GM10266 (cell line): Measurements from ENCODE around the gene ZNF79.

Experiments used
- DNase-seq: peaks from one replicate; pipeline ENCODE4 v3.0.0; 2012; ENCODE audit errors: extremely low spot score
- TF ChIP-seq, protein P1 (sequence below): IDR thresholded peaks from 2 replicates; pipeline ENCODE4 v1.5.1; 2012; ENCODE audit warnings: mild to moderate bottlenecking, low read depth; ENCODE audit not compliant: control insufficient read depth, insufficient read depth; ENCODE audit errors: missing control alignments

ZNF79 gene

GRCh38 chr9:127445851-127446712 is 21.9 kb downstream of the ZNF79 start:
- TF ChIP-seq, protein P1, sequence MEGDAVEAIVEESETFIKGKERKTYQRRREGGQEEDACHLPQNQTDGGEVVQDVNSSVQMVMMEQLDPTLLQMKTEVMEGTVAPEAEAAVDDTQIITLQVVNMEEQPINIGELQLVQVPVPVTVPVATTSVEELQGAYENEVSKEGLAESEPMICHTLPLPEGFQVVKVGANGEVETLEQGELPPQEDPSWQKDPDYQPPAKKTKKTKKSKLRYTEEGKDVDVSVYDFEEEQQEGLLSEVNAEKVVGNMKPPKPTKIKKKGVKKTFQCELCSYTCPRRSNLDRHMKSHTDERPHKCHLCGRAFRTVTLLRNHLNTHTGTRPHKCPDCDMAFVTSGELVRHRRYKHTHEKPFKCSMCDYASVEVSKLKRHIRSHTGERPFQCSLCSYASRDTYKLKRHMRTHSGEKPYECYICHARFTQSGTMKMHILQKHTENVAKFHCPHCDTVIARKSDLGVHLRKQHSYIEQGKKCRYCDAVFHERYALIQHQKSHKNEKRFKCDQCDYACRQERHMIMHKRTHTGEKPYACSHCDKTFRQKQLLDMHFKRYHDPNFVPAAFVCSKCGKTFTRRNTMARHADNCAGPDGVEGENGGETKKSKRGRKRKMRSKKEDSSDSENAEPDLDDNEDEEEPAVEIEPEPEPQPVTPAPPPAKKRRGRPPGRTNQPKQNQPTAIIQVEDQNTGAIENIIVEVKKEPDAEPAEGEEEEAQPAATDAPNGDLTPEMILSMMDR, result no peak
- DNase-seq, result no peak

GRCh38 chr9:127446713-127447415 is 22.7 kb downstream of the ZNF79 start:
- no peak for DNase-seq
- TF ChIP-seq, protein P1, result no peak

DNA sequence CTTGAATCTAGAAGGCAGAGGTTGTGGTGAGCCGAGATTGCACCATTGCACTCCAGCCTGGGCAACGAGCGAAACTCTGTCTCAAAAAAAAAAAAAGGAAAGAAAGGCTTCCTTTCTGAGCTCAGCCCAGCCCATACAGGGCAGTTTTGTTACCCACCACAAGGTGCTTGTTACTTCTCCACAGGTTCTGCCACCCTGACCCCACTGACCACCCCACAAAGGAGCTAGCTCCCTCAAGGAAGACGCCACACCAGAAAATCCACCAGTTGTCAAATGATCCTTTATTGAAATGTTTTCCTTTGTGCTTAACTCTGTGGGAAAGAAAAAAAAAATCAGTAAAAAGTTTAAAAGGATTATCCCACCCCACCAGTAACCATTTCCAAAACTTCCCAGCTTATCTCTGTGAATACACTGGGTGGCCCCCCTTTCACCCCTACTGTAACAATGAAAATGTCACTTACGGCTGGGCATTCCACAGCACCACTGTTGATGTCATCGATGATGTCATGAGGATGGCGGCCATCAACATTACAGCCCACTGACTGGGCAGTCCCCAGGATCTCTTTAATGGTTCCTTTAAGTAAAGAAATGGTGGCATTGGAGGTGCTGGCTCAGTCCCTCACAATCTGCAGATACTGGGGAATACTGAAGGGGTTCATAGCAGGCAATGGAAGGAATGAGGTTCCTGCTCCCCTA is 23.4 kb downstream of the ZNF79 start:
- DNase-seq, result no peak
- TF ChIP-seq, protein P1, result no peak

GRCh38 chr9:127448112-127448805 is 24.1 kb downstream of the ZNF79 start:
- no peak for DNase-seq
- TF ChIP-seq, protein P1, result no peak

DNA sequence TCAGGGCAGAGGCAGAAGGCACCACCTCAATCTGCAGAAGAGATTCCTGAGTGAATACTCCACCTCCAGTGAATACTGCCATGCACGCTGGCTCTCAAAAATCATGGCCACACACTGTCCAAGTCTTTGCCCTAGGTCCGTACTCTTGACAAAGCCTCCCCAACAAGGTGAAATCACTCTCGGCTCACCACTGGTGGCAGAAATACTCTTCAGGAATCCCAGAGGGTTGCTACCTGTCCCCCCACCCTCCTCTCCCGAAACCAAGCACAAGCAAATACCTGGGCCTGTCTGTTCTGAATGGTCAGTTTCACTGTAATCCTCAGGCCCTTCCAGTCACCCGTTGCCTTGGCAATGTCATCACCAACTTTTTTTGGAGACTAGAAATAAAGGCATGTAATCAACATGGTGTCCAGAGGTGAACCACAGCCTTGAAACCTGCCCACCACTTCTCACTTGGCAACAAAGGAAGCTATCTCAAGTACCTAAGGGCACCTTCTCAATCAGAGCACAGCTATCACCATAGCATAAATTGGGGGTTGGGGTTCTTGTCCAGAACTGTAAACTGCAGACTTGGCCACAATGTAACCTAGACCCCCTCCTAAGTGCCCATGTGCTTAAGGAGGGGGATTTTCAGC is 25.3 kb downstream of the ZNF79 start:
- TF ChIP-seq, protein P1, result no peak
- DNase-seq, result no peak

GRCh38 chr9:127450243-127450760 is 26.1 kb downstream of the ZNF79 start:
- no peak for DNase-seq

More at GRCh38 chr9:127450243-127450760, 26.1 kb downstream of the ZNF79 start:
- TF ChIP-seq, protein P1, result no peak
